Occipital lobe (tissue), 2 donors: Measurements from ENCODE around the gene DEUP1. TPM values are rescaled to one million over a fixed set of nuclear protein-coding genes. Genes with fewer than 3 reads are reported as not detected.
"Not testable (repeated sequence)": the region's sequence is repeated elsewhere in the genome, so short reads cannot be mapped to it uniquely, and the experiment has no call there.

Experiments
- DNase-seq: peaks from one replicate; lab custom pipeline; 2025; lab: John Stamatoyannopoulos, UW
- total RNA-seq: library from RNA; depleted of rRNA; stranded (reverse); fragments of >200 nt; gene quantifications from one replicate; pipeline ENCODE4 v1.2.3, GENCODE V29; 2014

Gene DEUP1
- total RNA-seq: 0.16 TPM

- DNase-seq: no peak
These were observed at the start of gene DEUP1 for GRCh38 chr11:93330446-93330984. Gene DEUP1, plus strand, starts transcription at chr11:93330742. Its CDS starts 1,518 bp downstream, at chr11:93332260.

- no peak for DNase-seq
These were observed 45.1 kb upstream of the DEUP1 start for GRCh38 chr11:93285430-93285829.

GRCh38 chr11:93287434-93287833, 43.1 kb upstream of the DEUP1 start:
- no peak for DNase-seq

GRCh38 chr11:93288079-93288478, 42.5 kb upstream of the DEUP1 start:
- no peak for DNase-seq

- no peak for DNase-seq
These were observed 41.8 kb upstream of the DEUP1 start for GRCh38 chr11:93288767-93289166.

GRCh38 chr11:93289782-93290463, 40.6 kb upstream of the DEUP1 start:
- no peak for DNase-seq

- DNase-seq: no peak
These were observed 39.4 kb upstream of the DEUP1 start for GRCh38 chr11:93291110-93291509.

- DNase-seq: no peak
These were observed 38.6 kb upstream of the DEUP1 start for GRCh38 chr11:93291898-93292297.

GRCh38 chr11:93295921-93296575, 34.5 kb upstream of the DEUP1 start:
- no peak for DNase-seq

- no peak for DNase-seq
These were observed 26.9 kb upstream of the DEUP1 start for GRCh38 chr11:93303689-93304088.

GRCh38 chr11:93314399-93314798, 16.1 kb upstream of the DEUP1 start:
- not testable (repeated sequence) for DNase-seq

- no peak for DNase-seq
These were observed 11.2 kb upstream of the DEUP1 start for GRCh38 chr11:93319224-93319839.

GRCh38 chr11:93320230-93320629, 10.3 kb upstream of the DEUP1 start:
- no peak for DNase-seq

GRCh38 chr11:93322207-93322606, 8.3 kb upstream of the DEUP1 start:
- DNase-seq: no peak

- DNase-seq: no peak
These were observed 6.8 kb upstream of the DEUP1 start for GRCh38 chr11:93323747-93324146.

- DNase-seq: no peak
These were observed 6.0 kb upstream of the DEUP1 start for GRCh38 chr11:93324500-93324899.

- DNase-seq: no peak
These were observed 3.9 kb upstream of the DEUP1 start for GRCh38 chr11:93326681-93327080.

GRCh38 chr11:93329936-93330445, 551 bp upstream of the DEUP1 start:
- no peak for DNase-seq

GRCh38 chr11:93340223-93340622, 9.7 kb downstream of the DEUP1 start:
- no peak for DNase-seq

- DNase-seq: no peak
These were observed 14.4 kb downstream of the DEUP1 start for GRCh38 chr11:93344855-93345333.

GRCh38 chr11:93348930-93349329, 18.4 kb downstream of the DEUP1 start:
- DNase-seq: no peak

GRCh38 chr11:93350835-93351234, 20.3 kb downstream of the DEUP1 start:
- DNase-seq: no peak
